ENCODE data around the gene YKT6.
"Not testable (repeated sequence)": the region's sequence is repeated elsewhere in the genome, so short reads cannot be mapped to it uniquely, and the experiment has no call there.

The YKT6 gene

DNA sequence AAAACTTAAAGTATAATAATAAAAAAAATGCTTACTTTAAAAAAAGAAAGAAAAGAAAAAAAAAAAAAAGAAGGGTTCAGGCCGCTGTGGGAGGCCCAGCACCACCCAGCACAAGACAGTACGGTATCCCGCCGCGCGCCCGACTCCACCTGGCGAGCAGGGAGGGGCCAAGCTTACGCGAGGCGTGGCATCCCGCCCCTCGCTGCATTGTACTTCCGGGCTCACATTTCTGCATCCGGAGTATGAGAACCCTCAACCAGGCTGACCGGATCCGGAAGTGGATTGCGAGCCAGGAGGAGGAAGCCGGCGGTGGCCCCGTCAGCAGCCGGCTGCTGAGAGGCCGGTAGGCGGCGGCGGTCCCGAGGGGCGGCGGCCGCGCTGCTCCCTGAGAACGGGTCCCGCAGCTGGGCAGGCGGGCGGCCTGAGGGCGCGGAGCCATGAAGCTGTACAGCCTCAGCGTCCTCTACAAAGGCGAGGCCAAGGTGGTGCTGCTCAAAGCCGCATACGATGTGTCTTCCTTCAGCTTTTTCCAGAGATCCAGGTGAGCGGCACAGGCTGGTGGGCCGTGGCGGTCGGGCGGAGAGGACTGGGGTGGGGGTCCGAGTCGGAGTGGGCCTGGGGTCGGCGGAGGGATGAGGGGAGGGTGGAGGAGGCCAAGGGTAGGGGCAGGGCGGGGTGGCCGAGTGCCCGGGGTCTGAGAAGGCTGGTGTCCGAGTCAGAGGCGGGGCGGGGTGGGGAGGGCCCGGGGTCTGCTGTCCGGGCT, at the start of gene YKT6:
TSS of gene YKT6 (plus strand) at position 280 of the 763 bp plus-strand sequence. CDS start at position 438, 158 bp downstream.
- peak; percentile 93 for DNase-seq

DNA sequence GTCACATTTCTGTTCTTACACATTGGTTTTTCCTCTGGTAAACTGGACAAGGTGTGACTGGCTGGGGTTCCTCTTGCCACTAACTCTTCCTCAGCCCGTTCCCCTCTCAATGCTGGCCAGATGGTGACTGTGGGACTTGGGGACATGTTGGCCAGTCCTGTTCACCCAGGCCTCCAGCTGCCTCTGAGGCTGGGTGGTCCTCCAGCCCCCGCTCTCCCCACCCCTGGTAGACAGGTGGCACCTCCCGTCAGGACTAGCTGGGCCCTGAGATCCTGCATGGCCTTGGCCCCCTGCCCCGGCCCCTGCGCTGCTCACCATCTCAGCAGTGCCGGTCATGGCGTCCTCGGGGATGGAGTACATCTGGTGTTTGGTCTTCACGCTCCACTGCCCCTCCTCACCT, 48.8 kb upstream of the YKT6 start:
- DNase-seq, result no peak

DNA sequence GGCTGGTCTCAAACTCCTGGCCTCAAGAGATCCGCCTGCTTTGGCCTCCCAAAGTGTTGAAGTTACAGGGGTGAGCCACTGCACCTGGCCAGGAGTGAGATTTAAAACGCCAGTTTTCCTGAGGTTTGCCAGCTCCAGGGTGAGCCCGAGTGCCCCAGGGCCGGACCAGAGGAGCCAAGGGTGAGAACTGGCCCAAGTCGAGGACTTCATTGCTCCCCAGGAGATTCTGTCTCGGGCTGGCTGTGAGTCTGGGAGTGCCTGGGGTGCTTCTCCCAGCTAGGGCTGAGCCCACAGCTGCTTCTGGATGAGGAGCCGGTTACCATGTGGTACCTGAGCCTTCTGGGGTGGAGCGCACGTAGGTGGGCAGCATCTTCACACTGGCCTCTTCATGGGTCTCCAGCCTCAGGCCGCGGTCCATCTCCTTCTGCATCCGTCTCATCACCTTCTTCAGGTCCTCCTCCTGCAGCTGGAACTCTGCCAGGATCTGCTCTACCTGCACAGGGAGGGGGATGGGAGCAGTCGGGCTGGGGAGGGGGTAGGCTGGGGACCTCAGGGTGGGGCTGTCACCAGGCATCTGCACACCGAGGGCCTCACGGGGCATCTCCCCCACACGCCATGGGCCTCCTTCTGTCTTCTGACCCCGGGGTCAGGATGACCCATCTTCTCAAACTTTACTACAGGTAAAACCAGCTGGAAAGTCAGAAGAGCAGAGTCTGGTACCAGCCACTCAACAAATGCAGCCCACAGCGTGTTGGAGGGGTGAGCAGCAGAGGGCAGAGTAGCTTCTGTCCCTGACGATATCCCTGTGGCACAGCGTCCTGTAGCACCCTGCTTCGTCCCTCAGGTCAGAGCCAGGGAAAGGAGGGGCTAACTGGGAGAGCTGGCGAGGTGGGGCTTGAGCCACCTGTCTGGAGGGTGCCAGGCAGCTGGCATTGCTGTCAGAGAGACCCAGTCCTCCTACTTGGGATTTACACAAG, 47.5 kb upstream of the YKT6 start:
- DNase-seq, result no peak

DNA sequence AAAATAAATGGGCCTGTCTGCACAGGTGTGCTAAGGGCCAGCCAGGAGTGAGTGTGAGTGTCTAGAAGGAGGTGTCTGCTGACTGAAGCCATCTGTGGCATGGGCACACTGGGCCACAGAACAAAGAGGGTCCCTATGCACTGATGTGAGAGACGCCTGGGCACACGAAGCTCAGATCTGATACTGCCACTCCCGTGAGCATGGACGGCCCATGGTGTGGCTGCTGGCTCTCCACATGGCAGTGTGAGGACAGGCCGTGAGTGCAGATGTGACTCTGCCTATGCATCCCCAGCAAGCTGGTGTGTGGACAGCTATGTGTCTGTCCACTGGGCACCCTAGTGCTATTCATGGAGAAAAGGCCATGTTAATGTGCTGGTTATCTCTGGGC, 46.8 kb upstream of the YKT6 start:
- DNase-seq, result no peak

DNA sequence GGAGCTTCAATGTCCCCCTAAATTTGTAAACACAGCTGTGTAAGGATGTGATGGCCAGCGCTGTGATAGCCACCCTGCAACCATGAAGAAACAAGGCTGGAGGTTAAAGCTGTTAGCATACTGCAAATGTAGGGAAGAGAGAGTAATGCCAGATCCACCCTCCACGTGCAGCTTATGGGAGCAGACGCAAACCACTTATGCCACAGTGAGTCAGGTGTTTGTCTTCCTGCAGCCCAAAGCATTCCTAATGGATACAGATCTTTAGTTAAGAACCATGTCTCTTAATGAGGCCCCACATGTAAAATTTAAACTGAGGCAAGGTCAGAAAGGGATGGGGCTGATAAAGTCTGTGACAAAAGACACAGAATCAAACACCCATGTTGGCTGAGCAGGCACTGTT, 46.1 kb upstream of the YKT6 start:
- DNase-seq, result no peak

DNA sequence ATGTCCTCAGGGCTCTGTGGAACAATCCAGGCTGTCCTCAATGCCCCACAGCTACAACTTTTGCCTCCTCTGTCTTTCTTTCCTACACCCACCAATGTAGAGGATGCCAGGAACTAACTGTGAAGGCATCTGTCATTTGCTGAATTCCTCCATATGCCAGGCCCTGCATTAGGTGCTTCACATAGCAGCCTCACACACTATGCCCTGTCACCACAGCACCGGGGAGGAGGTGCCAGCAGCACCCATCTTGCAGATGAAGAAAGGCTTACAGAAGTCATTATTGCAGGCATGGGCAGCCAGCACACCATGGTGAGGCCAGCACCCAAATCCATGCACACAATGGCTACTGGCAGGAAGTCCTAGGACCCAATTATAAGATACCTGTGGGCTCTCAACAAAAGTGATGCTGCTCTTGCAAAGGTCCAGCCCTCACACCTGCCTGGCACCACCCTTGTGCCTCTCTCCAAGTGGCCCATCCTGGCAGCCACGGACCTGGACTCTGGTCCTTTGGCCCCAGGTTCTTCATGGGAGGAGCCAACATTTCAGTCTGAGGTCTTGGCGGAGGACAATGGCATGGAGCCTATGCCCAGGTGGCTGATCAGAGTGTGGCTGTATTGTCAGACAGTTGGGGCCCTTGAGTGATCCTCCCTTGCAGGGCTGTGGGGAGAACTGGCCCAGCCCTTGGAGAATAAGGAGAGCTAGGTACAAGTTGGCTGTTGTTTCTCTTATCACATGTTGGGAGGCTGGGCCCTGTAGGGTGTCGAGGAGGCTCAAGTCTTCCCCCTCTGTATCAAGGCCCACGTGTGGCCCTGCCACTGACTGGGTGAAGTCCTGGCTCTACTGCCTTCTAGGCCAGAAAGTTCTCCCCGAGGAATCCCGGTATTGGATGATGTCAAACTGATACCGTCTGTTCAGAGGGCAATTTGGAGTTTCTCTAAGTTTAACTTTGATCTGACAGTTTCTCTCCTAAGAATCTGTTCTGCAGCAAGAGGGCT, 45.3 kb upstream of the YKT6 start:
- no peak for DNase-seq

DNA sequence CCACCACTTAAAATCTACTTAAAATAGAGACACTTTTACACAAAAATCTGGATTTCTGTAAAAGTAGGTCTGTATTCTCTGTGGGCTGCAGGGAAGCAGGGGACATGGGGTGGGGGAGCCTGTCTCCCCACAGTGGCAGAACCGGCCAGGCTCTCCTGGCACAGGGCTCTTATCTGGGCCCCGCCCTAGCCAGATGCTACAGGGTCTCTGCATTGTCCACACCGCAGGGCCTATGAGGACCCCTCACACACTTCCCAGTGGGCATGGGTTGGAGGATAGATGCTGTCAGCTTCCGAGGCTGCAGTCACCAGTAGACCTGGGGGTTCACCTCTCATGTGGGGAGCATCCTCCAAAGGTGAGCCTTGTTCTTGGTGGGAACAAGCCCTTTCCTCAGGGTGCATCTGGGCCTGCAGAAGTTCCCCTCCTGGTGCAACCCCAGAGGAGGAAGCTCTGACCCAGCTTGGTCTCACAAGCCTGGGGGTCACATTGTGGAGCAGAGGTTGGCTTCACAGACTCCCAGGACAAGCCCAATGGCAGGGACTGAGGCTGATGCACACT, 44.2 kb upstream of the YKT6 start:
- DNase-seq, result no peak

DNA sequence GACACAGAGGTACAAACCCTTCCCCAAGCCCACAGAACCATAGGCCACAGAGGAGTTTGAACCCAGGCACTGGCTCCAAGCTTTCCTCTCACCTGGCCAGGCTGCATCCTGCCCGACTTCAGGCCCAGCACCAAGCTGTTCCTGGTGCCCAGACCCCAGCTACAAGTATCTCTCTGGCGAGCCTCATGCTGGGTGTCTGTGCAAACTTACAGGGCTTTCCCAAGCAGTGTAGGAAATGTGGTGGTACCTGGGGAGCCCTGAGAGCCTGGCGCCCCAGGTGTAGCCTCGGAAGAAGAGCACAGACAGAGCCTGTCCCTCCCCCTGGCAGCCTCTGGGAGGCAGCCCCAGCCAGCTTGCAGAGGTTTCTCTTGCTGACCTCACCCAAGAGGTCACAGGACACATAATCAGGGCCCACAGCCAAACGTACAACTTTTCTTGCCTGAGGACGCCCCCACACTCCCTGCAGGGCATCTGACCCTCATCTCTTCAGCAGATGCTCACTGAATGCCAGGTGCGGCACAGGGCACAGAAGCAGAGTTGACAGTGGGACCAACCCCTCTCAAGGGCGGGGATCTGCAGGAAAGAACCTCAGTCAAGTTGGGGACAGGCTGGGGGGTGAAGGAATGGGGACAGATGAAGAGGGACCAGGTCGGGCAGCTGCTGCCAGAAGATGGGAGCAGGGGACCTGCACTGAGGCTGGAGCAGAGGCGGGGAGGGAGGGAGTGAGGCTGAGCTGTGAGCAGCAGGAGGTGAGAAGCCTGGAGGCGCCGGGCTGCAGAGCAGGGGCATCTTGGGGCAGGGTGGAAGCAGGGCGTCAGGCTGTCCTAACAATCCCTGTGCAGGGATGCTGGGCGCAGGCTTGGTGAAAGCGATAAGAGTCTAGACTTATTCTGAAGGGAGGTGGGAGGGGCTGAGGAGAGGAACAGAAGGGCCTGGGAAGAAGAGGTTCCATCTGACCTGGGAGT, 43.4 kb upstream of the YKT6 start:
- no peak for DNase-seq

DNA sequence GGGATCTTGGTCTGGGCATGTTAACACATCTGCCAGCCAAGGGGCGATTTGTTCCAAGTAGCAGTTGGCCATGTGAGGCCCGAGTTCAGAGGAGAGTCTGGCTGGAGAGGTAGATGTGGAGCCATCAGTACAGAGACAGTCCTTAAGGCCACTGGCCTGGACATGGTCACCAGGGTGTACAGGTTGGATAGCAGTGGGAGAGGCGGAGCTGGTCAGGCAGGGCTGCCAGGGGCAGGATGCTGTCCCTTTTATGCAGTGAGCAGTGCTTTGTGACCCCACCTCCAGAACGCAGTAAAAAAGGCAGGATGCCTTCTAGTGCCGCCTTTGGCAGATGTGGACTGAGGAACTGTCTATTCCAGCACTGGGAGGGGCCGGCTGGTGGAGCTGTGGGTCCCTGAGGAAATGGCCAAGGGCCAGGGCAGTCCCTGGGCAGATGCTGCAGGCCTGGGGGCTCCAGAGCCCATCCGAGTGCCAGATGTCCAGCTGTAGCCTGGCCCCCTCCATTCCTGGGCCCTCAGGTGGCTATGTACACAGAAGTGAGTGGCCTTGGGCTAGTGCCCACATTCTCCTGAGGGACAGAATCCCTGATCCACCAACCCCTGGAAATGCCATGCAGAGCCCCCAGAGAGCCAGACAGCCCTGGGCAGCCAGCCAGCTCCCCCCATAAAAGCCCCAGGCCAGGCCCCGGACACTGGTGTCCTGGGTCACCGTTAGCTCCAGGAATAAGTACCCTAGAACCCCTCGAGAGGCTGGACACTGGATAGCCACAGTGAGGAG, 42.5 kb upstream of the YKT6 start:
- no peak for DNase-seq

DNA sequence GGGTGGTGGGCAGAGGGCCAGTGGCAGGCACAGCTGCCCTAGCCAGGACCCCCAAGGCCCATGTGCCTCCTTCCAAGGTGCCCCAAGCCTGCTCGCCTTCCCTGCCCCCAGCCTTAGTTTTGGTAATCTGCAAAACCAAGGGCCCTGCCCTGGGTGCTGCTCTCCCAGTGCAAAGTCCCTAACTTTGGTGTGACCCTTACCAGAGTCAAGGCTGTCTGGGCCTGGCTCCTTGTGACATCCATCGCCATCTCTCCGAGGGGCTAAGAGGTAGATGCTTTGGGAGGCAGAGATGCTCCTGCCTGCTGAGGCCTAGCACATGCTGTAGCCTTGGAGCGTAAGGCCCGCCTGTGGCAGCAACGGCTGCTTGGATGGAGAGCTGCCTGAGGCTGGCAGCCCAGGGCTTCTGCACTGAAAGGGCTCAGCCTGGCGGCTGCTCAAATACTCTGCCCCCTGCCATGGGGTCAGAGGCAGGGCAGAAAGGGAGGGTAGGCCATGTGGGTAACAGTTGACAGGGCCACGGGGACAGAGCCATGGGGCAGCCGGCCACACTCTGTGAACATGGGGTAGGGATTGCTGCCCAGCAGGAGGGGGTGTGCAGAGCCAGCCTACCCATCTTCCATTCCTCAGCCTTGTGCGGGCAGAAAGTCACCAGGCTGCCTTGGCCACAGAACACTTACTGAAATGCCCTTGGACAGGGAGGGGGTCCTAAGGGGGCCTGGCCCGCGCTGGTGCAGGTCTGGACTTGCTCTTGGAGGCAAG, 41.7 kb upstream of the YKT6 start:
- DNase-seq, result no peak

DNA sequence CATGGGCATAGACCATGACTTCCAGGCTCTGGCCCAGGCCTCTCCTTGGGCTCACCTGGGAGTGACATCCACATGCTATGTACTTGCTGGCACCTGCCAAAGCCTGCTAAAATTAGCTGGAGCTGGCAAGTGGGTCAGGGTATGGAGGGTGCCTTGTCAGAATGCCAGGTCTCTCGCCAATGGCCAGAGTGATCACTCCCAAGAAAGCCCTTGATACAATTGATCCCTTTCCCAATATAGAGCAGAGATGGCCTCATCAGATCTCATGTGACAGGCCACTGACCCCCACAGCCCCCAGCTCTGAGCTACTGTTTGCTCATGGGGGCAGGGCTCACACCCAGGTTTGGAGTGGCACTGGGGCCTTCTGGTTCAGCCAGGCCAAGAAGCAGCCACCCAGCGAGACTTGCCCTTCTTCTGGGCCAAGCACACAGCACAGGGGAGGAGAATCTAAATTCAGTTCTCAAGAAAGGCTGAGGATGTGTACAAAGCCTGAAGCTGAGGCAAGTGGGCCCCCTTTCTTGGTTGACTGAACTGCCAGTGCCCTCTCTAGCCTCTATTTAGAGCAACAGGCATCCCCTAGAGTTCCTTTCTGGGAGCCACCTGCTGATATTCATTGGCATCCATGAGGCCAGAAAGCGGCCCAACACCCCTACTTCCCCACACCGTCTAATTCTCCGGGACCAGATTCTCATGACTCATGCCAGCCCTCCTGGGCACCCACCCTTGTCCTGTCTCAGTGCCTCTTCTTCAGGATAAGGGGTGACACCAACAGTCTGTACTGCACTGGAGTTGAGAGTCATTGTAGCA, 40.8 kb upstream of the YKT6 start:
- no peak for DNase-seq

DNA sequence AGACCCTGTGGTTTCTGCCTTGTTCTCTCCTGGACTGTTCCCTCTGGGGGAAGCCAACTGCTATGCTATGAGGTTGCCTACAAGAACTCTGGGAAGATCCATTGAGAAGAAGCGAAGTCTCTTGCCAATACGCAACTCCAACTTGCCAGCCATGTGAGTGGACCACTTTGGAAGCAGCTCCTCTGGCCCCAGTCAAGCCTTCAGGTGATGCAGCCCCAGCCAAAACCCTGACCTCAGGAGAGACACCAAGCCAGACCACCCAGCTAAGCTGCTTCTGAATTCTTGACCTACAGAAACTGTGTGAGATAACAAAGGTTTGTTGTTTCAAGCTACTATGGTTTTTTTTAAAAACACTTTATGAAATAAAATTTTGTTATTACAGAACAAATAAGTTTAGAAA, 39.4 kb upstream of the YKT6 start:
- no peak for DNase-seq

DNA sequence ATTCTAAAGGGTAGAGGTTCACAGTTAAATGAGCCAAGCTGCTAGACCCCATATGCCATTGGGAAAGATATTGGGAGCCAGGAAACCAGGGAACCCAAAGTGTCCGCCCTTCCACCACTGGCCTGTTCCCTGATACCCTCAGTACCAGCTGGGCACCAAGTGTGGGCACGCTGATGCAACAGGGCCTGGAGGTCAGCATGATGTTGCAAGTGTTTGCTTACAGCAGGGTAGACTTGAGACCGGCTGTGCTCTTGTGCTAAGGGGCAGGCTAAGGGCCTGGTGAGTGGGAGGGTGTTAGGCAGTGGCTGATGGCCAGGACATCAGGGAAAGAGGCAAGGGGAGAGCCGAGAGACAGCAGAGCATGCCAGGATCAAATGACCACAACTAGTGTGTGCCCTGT, 38.6 kb upstream of the YKT6 start:
- no peak for DNase-seq

DNA sequence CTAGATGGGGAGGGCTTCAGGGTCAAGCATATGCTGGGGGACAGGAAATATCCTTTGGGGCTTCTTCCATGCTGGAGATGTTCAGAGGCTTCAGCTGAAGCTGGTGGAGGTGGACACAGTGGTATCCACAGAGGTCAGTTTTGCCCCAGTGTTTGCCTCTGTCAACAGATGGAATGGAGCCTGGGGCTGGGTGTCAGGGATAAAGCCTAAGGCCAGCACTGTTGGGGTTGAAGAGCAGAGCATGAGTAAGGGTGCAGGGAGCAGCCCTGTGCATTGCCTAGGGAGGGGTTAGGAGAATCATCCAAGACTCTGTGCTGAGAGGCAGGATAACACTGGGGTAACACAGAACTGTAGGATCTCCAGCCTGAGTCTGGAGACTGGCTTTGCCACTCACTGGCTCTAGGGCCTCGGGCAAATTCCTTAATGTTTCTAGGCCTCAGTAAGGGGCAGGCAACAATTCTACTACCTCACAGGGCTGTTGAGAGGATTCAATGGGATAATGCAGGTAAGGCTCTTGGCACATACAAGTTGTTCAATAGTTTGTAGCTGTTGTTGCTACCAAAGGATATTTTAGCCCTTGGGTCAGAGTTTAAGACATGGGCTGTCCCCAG, 37.9 kb upstream of the YKT6 start:
- no peak for DNase-seq

DNA sequence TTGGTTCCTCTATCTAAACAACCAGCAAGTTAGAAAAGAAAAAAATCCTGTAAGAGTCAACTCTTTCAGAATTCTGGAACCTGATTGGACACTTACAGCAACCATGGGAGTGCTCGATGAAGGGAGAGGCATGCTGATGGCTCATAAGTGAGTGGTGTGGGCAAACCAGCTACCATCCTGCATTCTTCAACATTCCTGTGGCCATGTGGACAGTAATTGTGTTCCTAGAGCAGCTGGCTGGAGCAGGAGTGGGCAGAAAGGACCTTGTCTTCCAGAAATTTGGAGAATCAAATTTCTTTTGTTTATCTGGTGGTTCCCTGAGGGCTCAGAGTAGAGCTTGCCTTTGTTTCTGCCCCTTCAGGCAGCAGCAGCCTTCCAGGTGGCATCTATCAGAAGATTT, 37.2 kb upstream of the YKT6 start:
- no peak for DNase-seq

DNA sequence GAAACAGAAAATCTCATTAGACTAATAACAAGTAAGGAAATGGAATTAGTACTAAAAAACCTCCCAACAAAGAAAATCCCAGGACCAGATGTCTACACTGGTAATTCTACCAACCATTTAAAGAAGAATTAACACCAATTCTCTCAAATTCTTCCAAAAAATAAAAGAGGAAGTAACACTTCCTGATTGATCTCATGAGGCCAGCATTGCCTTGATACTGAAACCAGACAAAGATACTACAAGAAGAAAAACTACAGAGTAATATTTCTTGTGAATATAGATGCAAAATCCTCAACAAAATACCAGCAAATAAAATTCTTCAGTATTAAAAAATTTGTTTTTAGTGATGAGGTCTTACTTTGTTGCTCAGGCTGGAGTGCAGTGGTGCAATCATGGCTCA, 32.9 kb upstream of the YKT6 start:
- no peak for DNase-seq

DNA sequence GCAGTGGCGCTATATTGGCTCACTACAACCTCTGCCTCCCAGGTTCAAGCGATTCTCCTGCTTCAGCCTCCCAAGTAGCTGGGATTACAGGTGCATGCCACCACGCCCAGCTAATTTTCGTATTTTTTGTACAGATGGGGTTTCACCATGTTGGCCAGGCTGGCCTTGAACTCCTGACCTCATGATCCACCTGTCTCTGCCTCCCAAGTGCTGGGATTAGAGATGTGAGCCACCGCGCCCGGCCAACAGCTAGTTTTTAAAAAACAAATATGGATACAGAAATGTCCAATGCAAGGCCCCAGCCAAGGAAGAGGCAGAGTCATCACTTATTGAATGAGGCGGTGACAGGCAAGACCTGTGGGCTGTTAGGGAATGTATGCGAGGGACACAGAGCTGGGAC, 28.9 kb upstream of the YKT6 start:
- DNase-seq, result not testable (repeated sequence)

DNA sequence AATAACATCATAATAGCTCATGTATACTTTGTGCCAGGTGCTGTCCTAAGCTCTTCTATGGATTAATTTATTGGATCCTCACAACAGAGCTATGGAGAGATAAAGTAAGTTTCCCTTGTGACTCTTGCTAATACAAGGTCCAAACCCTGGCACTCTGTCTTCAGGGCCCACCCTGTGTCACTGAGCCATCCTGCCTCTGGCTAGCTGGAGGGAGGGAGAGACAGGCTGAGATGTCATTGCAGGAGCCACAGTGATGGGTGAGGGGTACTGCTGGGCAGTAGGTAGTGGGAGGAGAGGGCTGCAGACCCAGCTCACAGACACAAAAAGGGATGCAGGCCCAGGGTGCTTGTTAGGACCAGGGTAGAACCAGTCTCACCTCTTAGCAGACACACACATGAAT, 28.4 kb upstream of the YKT6 start:
- no peak for DNase-seq
